ENCODE data around the gene UBE2E2.

The UBE2E2 gene

GRCh38 chr3:23276913-23277658 is 74.0 kb downstream of the UBE2E2 start:
- DNase-seq (ENCODE audit: low spot score) = no peak

GRCh38 chr3:23277688-23278087 is 74.6 kb downstream of the UBE2E2 start:
- DNase-seq (ENCODE audit: low spot score) = no peak

GRCh38 chr3:23283625-23284024 is 80.5 kb downstream of the UBE2E2 start:
- no peak for DNase-seq (ENCODE audit: low spot score)

GRCh38 chr3:23288286-23288685 is 85.2 kb downstream of the UBE2E2 start:
- no peak for DNase-seq (ENCODE audit: low spot score)

- DNase-seq (ENCODE audit: low spot score) = no peak
Observed at GRCh38 chr3:23288715-23289114, 85.6 kb downstream of the UBE2E2 start.

- no peak for DNase-seq (ENCODE audit: low spot score)
Observed at GRCh38 chr3:23292432-23292831, 89.3 kb downstream of the UBE2E2 start.

- DNase-seq (ENCODE audit: low spot score) = no peak
Observed at GRCh38 chr3:23294770-23295387, 91.8 kb downstream of the UBE2E2 start.

GRCh38 chr3:23301819-23302218 is 98.7 kb downstream of the UBE2E2 start:
- no peak for DNase-seq (ENCODE audit: low spot score)

GRCh38 chr3:23302271-23302670 is 99.1 kb downstream of the UBE2E2 start:
- no peak for DNase-seq (ENCODE audit: low spot score)

GRCh38 chr3:23303601-23304217 is 100.6 kb downstream of the UBE2E2 start:
- no peak for DNase-seq (ENCODE audit: low spot score)

- DNase-seq (ENCODE audit: low spot score) = no peak
Observed at GRCh38 chr3:23304424-23304823, 101.3 kb downstream of the UBE2E2 start.

GRCh38 chr3:23308986-23309625 is 106.0 kb downstream of the UBE2E2 start:
- no peak for DNase-seq (ENCODE audit: low spot score)

- no peak for DNase-seq (ENCODE audit: low spot score)
Observed at GRCh38 chr3:23312866-23313265, 109.7 kb downstream of the UBE2E2 start.

- DNase-seq (ENCODE audit: low spot score) = no peak
Observed at GRCh38 chr3:23314981-23315762, 112.0 kb downstream of the UBE2E2 start.

GRCh38 chr3:23316924-23317323 is 113.8 kb downstream of the UBE2E2 start:
- no peak for DNase-seq (ENCODE audit: low spot score)

- no peak for DNase-seq (ENCODE audit: low spot score)
Observed at GRCh38 chr3:23319366-23320312, 116.5 kb downstream of the UBE2E2 start.

- DNase-seq (ENCODE audit: low spot score) = no peak
Observed at GRCh38 chr3:23320586-23321570, 117.8 kb downstream of the UBE2E2 start.

- no peak for DNase-seq (ENCODE audit: low spot score)
Observed at GRCh38 chr3:23324745-23325144, 121.6 kb downstream of the UBE2E2 start.

- DNase-seq (ENCODE audit: low spot score) = no peak
Observed at GRCh38 chr3:23325466-23326065, 122.4 kb downstream of the UBE2E2 start.

Data from iPS-NIHi11 (cell line).